K562 (cell line): Measurements from ENCODE around the gene RNU1-2. TPM values are rescaled to one million over a fixed set of nuclear protein-coding genes. Genes with fewer than 3 reads are reported as not detected.
A peak's percentile ranks its signal among the peaks of the same experiment; 100 is the strongest.

Experiments
- ARHGAP35 ChIP-seq: fragments of 450-650 bp; IDR thresholded peaks from 2 replicates; pipeline ENCODE4 v1.6.1; 2018; ENCODE audit not compliant: partially characterized antibody
- BCL6 ChIP-seq: fragments of 250-450 bp; sonication (Bioruptor Pico); IDR thresholded peaks from 2 replicates; pipeline ENCODE4 v1.4.0; 2020
- IRF1 ChIP-seq: sonication (generic); formaldehyde crosslinking; IDR thresholded peaks from 2 replicates; pipeline ENCODE4 v1.8.0; 2022; ENCODE audit warnings: missing genetic modification reagents, mild to moderate bottlenecking, borderline replicate concordance
- MBD2 ChIP-seq: sonication (generic); IDR thresholded peaks from 2 replicates; pipeline ENCODE4 v1.6.1; 2016; ENCODE audit warnings: low read depth, borderline replicate concordance
- MEF2A ChIP-seq: IDR thresholded peaks from 2 replicates; pipeline ENCODE4 v1.6.1; 2011; ENCODE audit warnings: low read depth, mild to moderate bottlenecking, low read length, moderate library complexity; ENCODE audit not compliant: control insufficient read depth
- NR2C2 ChIP-seq, 2 experiments: fragments of 200-800 bp in 1 of 2; sonication (Bioruptor generic) in 1 of 2; sonication (generic) in 1 of 2; formaldehyde crosslinking in 1 of 2; IDR thresholded peaks; 2 replicates each; pipeline versions ENCODE4 v1.6.1 to v1.8.0; 2016 to 2022; ENCODE audit warnings: mild to moderate bottlenecking in 1 of 2, missing compliant biosample characterization in 1 of 2, missing genetic modification characterization in 1 of 2, missing genetic modification reagents in 1 of 2
- POLR2AphosphoS5 ChIP-seq: IDR thresholded peaks from 2 replicates; pipeline ENCODE4 v1.6.1; 2011; ENCODE audit warnings: mild to moderate bottlenecking, low read depth, low read length, moderate library complexity; ENCODE audit not compliant: control insufficient read depth, insufficient read depth
- RNF2 ChIP-seq: sonication (generic); IDR thresholded peaks from 2 replicates; pipeline ENCODE4 v1.6.1; 2016
- SNIP1 ChIP-seq: fragments of 450-650 bp; IDR thresholded peaks from 2 replicates; pipeline ENCODE4 v1.7.1; 2017; ENCODE audit warnings: low read depth, mild to moderate bottlenecking
- STAT5A ChIP-seq: IDR thresholded peaks from 2 replicates; pipeline ENCODE4 v1.6.1; 2012; ENCODE audit warnings: low read length, inconsistent platforms, borderline replicate concordance
- ZBTB11 ChIP-seq, 3 experiments: fragments of 200-800 bp in 1 of 3; fragments of 250-450 bp in 1 of 3; fragments of 450-650 bp in 1 of 3; sonication (Bioruptor Pico) in 1 of 3; sonication (Bioruptor generic) in 1 of 3; formaldehyde crosslinking in 1 of 3; IDR thresholded peaks; 2 replicates each; pipeline versions ENCODE4 v1.6.1 to v1.8.0; 2016 to 2022; ENCODE audit warnings: mild to moderate bottlenecking in 2 of 3, missing genetic modification characterization in 2 of 3, missing compliant biosample characterization in 1 of 3, moderate library complexity in 1 of 3
- ZNF318 ChIP-seq, 2 experiments: fragments of 450-650 bp; IDR thresholded peaks; 2 replicates each; pipeline ENCODE4 v1.6.1; 2016; ENCODE audit warnings: mild to moderate bottlenecking in 2 of 2, borderline replicate concordance in 1 of 2, low read depth in 1 of 2, moderate library complexity in 1 of 2
- polyA plus RNA-seq, 8 experiments: library from polyadenylated mRNA; depleted of rRNA in 4 of 8; stranded (reverse) in 5 of 8; unstranded in 3 of 8; fragments of >200 nt; fragmentation: Nextera tagmentation in 2 of 8; fragmentation: Illumina TruSeq in 1 of 8; extraction: Ambion mirVana in 2 of 8; extraction: Trizol in 1 of 8; gene quantifications; 2 replicates each; pipeline versions ENCODE4 v1.2.1 to v1.2.3, GENCODE V29; 2011 to 2014; ENCODE audit warnings: inconsistent platforms in 1 of 8, missing spikeins in 1 of 8
- total RNA-seq, 7 experiments: library from RNA; depleted of rRNA in 6 of 7; stranded (reverse); fragments of >200 nt in 6 of 7; fragmentation: Illumina TruSeq in 2 of 7; extraction: Trizol in 2 of 7; gene quantifications; 2 replicates each; pipeline versions ENCODE4 v1.2.1 to v1.2.3, GENCODE V29; 2011 to 2021; ENCODE audit warnings: low replicate concordance in 1 of 7

Gene RNU1-2
- total and polyA plus RNA-seq, 9 of the 15 experiments (the other 6 are each of a cell fraction or from before 2014, with no cell fraction given), result under 0.01 to 32,823 (median 2,538) TPM; not detected in 4

- TF ChIP-seq ZNF318 (IDR thresholded peaks at IDR 0.05; ENCODE audit: borderline replicate concordance in 1 of 2, low read depth in 1 of 2) (peak in 1 of 2 experiments; percentile 98; a peak in 2 of 4 replicates), MEF2A (peak; percentile 82), RNF2 (peak; percentile 99), IRF1 (CRISPR knock-in tag) (0 out of 2 replicates have a peak, but pooled peaks have one; percentile 40), SNIP1 (peak; percentile 77; the same call in 1 of the 2 replicates), BCL6 (CRISPR knock-in tag) (0 out of 2 replicates have a peak, but pooled peaks have one; percentile 17), STAT5A (peak; percentile 61), NR2C2 (CRISPR knock-in tag; IDR thresholded peaks at IDR 0.05) (peak; percentile 30), NR2C2 (tag; IDR thresholded peaks at IDR 0.05) (peak; percentile 64; the same call in 1 of the 2 replicates), ZBTB11 (CRISPR knock-in tag; IDR thresholded peaks at IDR 0.05) (peak in 2 of 3 experiments; percentile 24 to 31; a peak in 2 of 6 replicates), POLR2AphosphoS5 (peak; percentile 98), ARHGAP35 (peak; percentile 99), MBD2 (peak; percentile 79)
Observed at GRCh38 chr1:16895598-16896315, at the start of gene RNU1-2 (continued).
